NOMO-1 treated with DMSO at 0.1 percent for 48 hours (cell line): ENCODE results near the gene NFAM1.

ENCODE experiments used
- DNase-seq: peaks from one replicate; lab custom pipeline; 2025; ENCODE audit not compliant: unreplicated experiment; lab: John Stamatoyannopoulos, UW

The NFAM1 gene

GRCh38 chr22:42337356-42337755 is 94.8 kb downstream of the NFAM1 start:
- DNase-seq: no peak

GRCh38 chr22:42336527-42337227 is 95.5 kb downstream of the NFAM1 start:
- no peak for DNase-seq

- DNase-seq: no peak
Observed at GRCh38 chr22:42335839-42336378, 96.3 kb downstream of the NFAM1 start.

DNA sequence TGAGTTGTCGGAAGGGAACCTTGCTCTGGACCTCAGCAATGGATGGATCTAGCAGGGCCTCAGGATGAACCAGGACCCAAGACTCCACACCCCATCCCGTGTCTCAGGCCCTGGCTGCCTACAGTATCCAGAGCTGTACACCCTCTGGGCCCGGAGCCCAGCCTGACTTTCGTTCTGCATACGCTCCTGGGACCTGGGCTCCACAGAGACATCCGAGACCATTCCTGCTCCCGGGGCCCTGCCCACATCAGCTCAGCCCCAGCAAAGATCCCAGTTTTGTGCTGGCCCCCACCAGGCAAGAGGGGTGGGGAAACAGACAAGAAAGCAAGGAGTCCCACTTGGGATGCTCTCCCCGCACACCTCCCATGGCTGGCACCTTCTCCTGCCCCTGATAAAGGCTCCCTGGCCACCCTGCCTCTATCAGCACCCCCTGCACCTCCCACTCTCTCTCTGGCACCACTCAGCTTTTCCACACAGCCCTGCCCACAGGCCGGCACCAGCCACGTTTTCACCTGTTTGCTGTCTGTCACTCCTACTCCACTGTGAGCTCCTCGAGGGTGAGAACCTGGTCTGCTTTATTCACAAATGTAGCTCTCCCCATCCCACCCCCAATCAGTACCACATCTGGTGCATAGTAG is 97.2 kb downstream of the NFAM1 start:
- no peak for DNase-seq

DNA sequence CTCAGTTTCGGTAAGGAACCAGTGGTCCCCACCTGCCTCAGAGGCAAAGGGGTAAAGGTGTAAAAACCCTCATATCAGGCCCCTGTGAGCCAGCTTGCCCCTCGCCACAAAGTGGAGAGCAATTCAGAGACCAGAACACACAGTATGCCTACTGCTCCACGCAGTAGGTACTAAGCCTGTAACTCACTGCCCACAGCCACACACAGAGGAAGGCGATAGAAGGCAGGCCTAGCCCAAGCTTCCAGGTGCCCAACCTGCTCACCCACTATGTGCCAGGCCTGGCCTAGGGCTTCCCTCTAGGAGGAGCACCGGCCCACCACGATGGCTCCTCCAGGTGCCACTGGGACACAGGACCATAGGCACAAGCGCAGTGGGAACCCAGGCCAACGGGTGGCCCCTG is 98.7 kb downstream of the NFAM1 start:
- DNase-seq: no peak

DNA sequence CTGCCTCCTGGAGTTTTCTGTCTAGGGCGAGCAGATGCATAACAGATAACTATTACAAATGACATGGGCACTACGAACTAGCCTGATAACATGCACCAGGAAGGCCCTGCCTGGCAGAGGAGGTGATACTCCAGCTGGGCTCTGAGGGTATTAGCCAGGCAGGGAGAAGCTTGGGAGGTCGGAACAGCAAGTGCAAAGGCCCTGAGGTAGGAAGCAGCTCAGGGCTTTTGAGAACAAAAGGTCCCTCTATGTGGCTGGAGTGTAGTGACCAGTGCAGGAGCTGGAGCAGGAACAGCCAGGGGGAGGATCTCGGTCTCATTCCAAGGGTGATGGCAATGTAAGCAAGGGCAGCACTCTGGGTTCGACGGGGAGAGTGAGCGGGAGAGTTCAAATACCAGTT is 100.1 kb downstream of the NFAM1 start:
- DNase-seq: no peak

GRCh38 chr22:42331014-42331413 is 101.2 kb downstream of the NFAM1 start:
- no peak for DNase-seq
